Measurements from ENCODE around the gene ARHGEF25.
"Not testable (repeated sequence)": the region's sequence is repeated elsewhere in the genome, so short reads cannot be mapped to it uniquely, and the experiment has no call there.

The ARHGEF25 gene

DNA sequence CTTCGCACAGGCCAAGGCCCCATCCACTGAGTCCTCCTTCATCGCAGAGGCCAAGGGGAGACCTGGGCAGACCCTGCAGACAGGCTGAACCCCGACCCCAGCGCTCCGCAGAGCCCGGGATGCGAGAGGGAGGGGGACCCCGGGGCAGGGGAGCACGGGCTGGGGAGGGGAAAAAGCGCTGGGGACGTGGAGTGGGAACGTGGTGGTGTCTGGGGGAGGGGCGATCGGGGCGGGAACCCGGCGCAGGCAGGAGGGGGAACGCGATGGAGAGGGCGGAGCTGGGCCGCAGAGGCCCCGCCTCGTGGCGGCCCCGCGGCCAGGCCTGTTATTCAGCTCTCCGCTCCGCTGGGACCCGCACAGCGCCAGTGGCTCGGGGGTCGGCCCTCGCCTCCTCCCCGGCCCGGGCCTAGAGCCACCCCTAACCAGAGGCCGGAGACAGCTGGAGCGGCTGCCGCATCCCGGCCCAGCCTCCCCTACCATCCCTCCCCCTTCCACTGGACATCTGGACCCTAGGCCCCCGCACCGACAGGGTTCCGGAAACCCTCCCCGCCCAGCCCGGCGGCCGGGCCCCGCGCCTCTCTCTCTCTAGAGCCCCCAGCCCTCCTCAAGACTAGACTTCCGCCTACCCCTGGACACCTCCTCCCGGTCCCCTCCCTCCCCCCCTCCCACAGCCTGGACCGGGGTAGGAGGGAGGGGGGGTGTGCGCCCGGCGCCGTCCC is at the start of gene ARHGEF25:
Gene ARHGEF25, plus strand, starts transcription at position 328 of the 719 bp plus-strand sequence. CDS start 460 bp downstream, outside the sequence.
- ATAC-seq, result peak; percentile 79
- DNase-seq, result peak; percentile 74

DNA sequence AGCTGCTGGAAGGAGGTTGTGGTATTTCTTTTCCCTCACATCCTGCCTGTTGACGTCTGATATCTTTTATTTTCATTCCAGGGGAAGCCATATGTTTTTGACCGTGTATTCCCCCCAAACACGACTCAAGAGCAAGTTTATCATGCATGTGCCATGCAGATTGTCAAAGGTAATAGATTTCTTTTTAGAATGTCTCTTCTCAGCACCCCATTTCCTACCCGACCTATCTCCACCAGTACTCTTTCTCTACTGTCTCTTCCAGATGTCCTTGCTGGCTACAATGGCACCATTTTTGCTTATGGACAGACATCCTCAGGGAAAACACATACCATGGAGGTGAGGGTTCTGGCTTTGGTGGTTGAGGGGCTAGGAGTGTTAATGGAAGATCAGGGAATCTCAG is 47.9 kb upstream of the ARHGEF25 start:
- ATAC-seq, result no peak
- DNase-seq, result no peak

GRCh38 chr12:57564178-57564740 is 47.0 kb upstream of the ARHGEF25 start:
- DNase-seq (no peak), ATAC-seq (no peak)

GRCh38 chr12:57568838-57569237 is 42.4 kb upstream of the ARHGEF25 start:
- ATAC-seq, result no peak
- no peak for DNase-seq

DNA sequence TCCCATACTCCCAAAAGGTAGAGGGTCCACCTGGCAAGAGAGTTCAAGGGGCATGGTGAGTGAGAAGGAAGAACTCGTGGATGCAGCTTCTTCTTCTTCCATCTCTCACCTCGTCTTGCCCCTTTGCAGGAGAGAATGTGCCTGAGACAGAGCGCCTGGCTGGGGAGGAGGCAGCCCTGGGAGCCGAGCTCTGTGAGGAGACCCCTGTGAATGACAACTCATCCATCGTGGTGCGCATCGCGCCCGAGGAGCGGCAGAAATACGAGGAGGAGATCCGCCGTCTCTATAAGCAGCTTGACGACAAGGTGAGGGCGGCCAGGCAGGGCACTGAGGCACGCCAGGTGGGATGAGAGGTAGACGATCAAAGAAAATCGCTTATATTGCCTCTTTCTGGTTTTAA is 41.4 kb upstream of the ARHGEF25 start:
- DNase-seq (no peak), ATAC-seq (no peak)

DNA sequence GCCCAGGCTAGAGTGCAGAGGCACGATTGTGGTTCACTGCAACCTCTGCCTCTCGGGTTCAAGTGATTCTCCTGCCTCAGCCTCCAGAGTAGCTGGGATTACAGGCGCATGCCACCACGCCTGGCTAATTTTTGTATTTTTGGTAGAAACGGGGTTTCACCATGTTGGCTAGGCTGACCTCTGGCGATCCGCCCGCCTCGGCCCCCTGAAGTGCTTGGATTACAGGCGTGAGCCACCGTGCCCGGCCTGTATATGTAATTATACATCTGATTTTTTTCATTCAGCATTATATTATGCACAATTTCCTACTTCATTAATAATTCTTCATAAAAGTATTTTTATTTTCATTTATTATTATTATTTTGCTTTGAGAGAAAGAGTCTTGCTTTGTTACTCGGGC is 40.8 kb upstream of the ARHGEF25 start:
- not testable (repeated sequence) for DNase-seq, ATAC-seq

DNA sequence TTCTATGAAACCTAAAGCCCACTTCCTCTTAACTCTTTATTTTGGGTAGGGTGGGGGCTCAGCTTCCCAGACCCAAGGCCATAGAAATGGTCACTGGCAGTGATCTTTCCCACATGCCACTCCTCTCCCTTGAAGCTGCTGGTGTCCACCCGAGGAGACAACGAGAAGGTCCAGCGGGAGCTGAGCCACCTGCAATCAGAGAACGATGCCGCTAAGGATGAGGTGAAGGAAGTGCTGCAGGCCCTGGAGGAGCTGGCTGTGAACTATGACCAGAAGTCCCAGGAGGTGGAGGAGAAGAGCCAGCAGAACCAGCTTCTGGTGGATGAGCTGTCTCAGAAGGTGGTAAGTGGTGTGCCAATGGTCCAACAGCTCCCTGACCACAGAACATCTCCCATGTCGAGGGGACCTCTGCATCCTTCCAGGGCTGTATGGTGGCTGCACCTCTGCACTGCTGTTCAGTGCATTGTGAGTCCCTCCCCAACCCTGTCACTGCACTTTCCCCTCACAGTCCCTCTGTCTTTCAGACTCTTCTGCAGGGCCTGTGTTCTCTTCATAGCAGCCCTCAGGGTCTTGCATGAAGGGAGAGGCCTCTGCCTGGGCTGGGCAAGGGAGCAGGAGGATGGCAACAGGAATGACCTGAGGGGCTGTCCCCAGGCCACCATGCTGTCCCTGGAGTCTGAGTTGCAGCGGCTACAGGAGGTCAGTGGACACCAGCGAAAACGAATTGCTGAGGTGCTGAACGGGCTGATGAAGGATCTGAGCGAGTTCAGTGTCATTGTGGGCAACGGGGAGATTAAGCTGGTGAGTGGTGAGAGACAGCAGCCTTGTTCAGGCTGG is 39.1 kb upstream of the ARHGEF25 start:
- no peak for DNase-seq
- ATAC-seq, result no peak

DNA sequence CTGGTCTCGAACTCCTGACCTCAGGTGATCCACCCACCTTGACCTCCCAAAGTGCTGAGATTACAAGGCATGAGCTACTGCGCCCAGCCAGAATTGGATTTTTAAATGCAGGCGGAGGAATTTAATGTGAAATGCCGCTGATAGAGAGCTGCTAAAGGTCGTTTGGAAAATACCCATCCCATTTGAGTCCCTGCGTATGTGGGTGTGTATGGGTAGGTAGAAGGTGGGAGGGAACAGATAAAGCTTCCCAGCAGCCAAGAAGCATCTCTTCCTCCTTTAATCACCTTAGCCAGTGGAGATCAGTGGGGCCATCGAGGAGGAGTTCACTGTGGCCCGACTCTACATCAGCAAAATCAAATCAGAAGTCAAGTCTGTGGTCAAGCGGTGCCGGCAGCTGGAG is 36.4 kb upstream of the ARHGEF25 start:
- ATAC-seq (no peak), DNase-seq (no peak)

GRCh38 chr12:57575771-57576612 is 35.2 kb upstream of the ARHGEF25 start:
- DNase-seq, result no peak
- no peak for ATAC-seq

GRCh38 chr12:57576613-57577160 is 34.5 kb upstream of the ARHGEF25 start:
- DNase-seq, result no peak
- no peak for ATAC-seq

GRCh38 chr12:57577981-57578758 is 33.1 kb upstream of the ARHGEF25 start:
- DNase-seq (no peak), ATAC-seq (no peak)

- no peak for DNase-seq
- no peak for ATAC-seq
Observed at GRCh38 chr12:57579011-57579410, 32.2 kb upstream of the ARHGEF25 start.

DNA sequence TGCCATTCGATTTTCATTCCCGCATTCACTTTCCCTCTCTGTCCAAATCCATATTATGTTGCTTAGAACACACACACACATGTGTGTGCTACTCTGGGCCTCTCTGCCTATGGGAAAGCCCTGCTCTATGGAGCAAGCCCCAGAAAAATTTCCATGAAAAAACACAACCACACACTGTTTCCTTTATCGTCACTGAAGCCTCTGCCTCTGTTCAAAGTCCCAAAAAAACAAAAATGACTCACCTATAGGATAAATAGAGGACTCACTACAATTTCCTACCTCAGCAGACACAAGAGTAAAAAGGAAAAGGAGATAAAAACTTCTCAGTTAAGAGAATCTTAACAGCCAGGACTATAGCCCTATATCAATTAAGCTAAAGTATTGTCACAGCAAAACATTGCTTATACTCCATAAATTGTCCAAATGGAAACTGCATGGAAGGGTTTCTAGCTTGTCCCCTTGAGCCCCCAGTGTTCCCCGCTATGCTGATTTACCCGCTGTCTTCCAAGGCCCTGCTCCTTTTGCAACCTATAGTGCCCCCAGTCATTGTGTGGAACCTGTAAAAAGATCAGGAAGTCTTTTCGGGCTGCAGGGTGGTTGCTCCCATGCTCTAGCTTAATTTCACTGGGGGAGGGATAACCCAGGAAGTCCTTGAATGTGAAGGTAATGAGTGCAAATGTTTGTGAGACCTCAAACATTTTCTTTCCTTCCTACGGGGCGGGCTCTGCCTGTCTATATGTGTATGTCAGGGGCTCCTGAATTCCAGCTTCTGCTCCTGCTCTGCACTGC is 31.4 kb upstream of the ARHGEF25 start:
- ATAC-seq, result no peak
- no peak for DNase-seq

DNA sequence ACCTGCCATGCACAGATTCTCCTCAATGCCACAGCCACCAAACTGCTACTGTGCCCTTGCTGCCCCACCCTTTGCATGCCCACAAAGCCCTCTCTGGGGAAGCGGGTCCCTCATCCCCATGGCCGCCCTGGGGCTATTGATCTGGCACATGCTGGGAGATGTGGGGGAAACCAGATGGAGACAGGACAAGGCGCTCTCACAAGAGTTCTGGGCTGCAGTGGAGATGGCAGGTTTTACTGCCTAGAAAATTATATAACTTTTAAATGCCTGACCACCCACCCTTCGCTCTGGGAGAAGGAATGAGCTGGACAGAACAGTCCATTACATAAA is 30.8 kb upstream of the ARHGEF25 start:
- ATAC-seq, result no peak

GRCh38 chr12:57581802-57582201 is 29.4 kb upstream of the ARHGEF25 start:
- DNase-seq, result no peak
- no peak for ATAC-seq

More for the DNA sequence above, 30.8 kb upstream of the ARHGEF25 start:
- no peak for DNase-seq

GRCh38 chr12:57582440-57582839 is 28.8 kb upstream of the ARHGEF25 start:
- ATAC-seq (no peak), DNase-seq (no peak)

DNA sequence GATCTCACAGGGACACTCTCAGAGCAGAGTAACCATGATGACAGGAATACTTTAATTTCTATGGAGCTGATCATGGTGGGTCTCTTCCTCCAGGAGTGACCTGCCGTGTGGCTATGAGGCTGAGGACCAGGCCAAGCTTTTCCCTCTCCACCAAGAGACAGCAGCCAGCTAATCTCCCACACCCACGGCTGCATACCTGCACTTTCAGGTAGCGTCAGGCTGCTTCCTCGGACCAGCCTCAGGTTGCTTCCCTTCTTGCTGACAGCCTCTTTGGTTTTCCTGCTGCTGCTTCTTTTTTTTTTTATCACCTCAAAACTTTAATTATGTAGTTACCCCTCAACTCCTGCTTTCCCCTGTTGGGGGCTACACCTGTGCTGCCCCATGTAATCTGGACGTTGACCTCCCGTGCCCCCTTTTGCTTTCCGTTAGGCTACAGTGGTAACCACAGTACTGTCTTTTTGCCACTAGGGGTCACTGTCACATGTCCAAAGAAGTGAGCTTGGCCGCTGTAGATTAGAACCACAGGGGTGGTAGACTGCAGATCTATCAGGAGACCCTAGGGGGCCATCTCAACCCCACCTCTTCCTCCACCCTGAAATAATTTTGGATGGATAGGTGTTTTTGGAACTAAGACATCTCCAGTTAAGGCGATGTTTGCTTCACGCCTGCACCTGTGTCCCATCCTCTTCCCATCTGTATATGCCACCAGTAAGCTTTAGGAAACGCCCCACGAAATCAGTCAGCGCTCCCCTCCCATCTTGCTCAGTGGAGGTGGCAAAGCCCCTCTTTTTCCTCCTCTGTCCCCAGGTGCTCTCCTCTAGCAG is 28.0 kb upstream of the ARHGEF25 start:
- peak; percentile 73 for DNase-seq
- peak; percentile 98 for ATAC-seq

DNA sequence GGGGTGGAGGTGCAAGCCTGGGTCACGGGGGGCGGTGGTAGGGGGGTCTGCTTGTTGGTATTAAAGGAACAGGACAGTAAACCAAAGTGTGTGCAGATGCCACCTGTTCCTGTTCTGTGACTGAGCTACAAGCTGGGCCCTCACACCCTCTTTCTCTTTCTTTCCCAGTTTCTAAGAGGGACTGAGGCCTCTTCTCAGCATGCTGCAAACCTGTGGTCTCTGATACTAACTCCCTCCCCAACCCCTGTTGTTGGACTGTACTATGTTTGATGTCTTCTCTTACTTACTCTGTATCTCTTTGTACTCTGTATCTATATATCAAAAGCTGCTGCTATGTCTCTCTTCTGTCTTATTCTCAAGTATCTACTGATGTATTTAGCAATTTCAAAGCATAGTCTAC is 27.2 kb upstream of the ARHGEF25 start:
- ATAC-seq, result no peak
- DNase-seq, result no peak

GRCh38 chr12:57584690-57585089 is 26.5 kb upstream of the ARHGEF25 start:
- no peak for DNase-seq
- no peak for ATAC-seq

- no peak for ATAC-seq
- no peak for DNase-seq
Observed at GRCh38 chr12:57585156-57585555, 26.1 kb upstream of the ARHGEF25 start.

All from stimulated activated naive CD8-positive, alpha-beta T cell treated with anti-CD3 and anti-CD28 coated beads, Interleukin-15, Interleukin-2, amounts not matched to agents 100 U/mL and 50 U/mL, for 24 hours (primary cell).